Stimulated activated CD4-positive, alpha-beta T cell treated with anti-CD3 and anti-CD28 coated beads, Interleukin-12 subunit alpha, Interleukin-12 subunit beta, amount 100 ng/mL, for 48 hours (primary cell): ENCODE results near the gene ANKUB1.

ENCODE experiments used
- DNase-seq, 3 donors: peaks; one replicate each; pipeline ENCODE4 v3.0.0-alpha.2; 2020; ENCODE audit warnings: low read depth in 2 of 3, low spot score in 1 of 3

ANKUB1 gene

GRCh38 chr3:149713730-149714654, 78.4 kb downstream of the ANKUB1 start:
- no peak for DNase-seq
